GM12878 (cell line): ENCODE measurements around the gene THSD4.

Experiments
- CTCF ChIP-seq, 3 experiments: IDR thresholded peaks in 2 of 3; conservative IDR thresholded peaks in 1 of 3; 2 replicates each; pipeline ENCODE4 v1.5.1; 2011; ENCODE audit warnings: low read depth in 3 of 3, low read length in 3 of 3, mild to moderate bottlenecking in 3 of 3, control low read depth in 2 of 3, moderate library complexity in 2 of 3, inconsistent platforms in 1 of 3, mixed read lengths in 1 of 3; ENCODE audit not compliant: control insufficient read depth in 2 of 3, insufficient read depth in 1 of 3; ENCODE audit errors: extremely low read depth in 1 of 3
- EGR1 ChIP-seq, 2 experiments: IDR thresholded peaks; 1 replicate in 1 of 2; 2 replicates in 1 of 2; pipeline ENCODE4 v1.6.1; 2011 to 2012; ENCODE audit warnings: low read depth in 2 of 2, low read length in 2 of 2, borderline replicate concordance in 1 of 2, mild to moderate bottlenecking in 1 of 2, moderate library complexity in 1 of 2
- JUNB ChIP-seq: IDR thresholded peaks from 2 replicates; pipeline ENCODE4 v1.6.1; 2016; ENCODE audit warnings: antibody characterized with exemption, mild to moderate bottlenecking
- POLR2A ChIP-seq: IDR thresholded peaks from 2 replicates; pipeline ENCODE4 v1.6.1; 2011; ENCODE audit warnings: low read depth, mild to moderate bottlenecking, low read length
- POLR2AphosphoS5 ChIP-seq: IDR thresholded peaks from 2 replicates; pipeline ENCODE4 v1.6.1; 2011; ENCODE audit warnings: mild to moderate bottlenecking, low read length, inconsistent platforms
- PRDM15 ChIP-seq: fragments of 450-650 bp; formaldehyde crosslinking; IDR thresholded peaks from 2 replicates; pipeline ENCODE4 v1.4.0; 2020; ENCODE audit warnings: mild to moderate bottlenecking, moderate library complexity
- RAD21 ChIP-seq: IDR thresholded peaks from 2 replicates; pipeline ENCODE4 v1.6.1; 2011; ENCODE audit warnings: mild to moderate bottlenecking, low read depth, low read length, moderate library complexity; ENCODE audit not compliant: insufficient read depth
- SUZ12 ChIP-seq: fragments of 200-600 bp; sonication (generic); IDR thresholded peaks from one replicate; pipeline ENCODE4 v1.6.1; 2018; ENCODE audit warnings: antibody characterized with exemption, mild to moderate bottlenecking; ENCODE audit not compliant: unreplicated experiment
- TBL1XR1 ChIP-seq: IDR thresholded peaks from 2 replicates; pipeline ENCODE4 v1.6.1; 2012; ENCODE audit warnings: low read depth, low read length, improper control_type of control experiment
- ZNF24 ChIP-seq: fragments of 450-650 bp; IDR thresholded peaks from 2 replicates; pipeline ENCODE4 v1.6.1; 2017; ENCODE audit warnings: antibody characterized with exemption, mild to moderate bottlenecking
- ZNF384 ChIP-seq: IDR thresholded peaks from 2 replicates; pipeline ENCODE4 v1.6.1; 2012; ENCODE audit warnings: low read depth, mild to moderate bottlenecking, low read length, improper control_type of control experiment, borderline replicate concordance
- ZZZ3 ChIP-seq: IDR thresholded peaks from 2 replicates; pipeline ENCODE4 v1.6.1; 2011; ENCODE audit warnings: low read depth; ENCODE audit not compliant: control insufficient read depth, insufficient read length

GRCh38 chr15:71093054-71094024 is 21.9 kb upstream of the THSD4 start:
- TF ChIP-seq SUZ12 (no peak), TBL1XR1 (no peak), JUNB (no peak), POLR2AphosphoS5 (no peak), ZZZ3 (no peak), EGR1 (IDR thresholded peaks at IDR 0.05; ENCODE audit: borderline replicate concordance in 1 of 2, low read depth in 2 of 2, low read length in 2 of 2) (no peak), CTCF (IDR thresholded peaks at IDR 0.05 in 2 of 3, conservative IDR thresholded peaks at IDR 0.05 in 1 of 3; ENCODE audit: control insufficient read depth in 2 of 3, extremely low read depth in 1 of 3, insufficient read depth in 1 of 3, low read depth in 3 of 3, low read length in 3 of 3) (no peak), RAD21 (no peak), ZNF384 (no peak), ZNF24 (no peak), PRDM15 (no peak), POLR2A (no peak)
